Fibroblast of mammary gland (primary cell): ENCODE measurements around the gene MCOLN1.

Experiments
- DNase-seq: peaks from one replicate; pipeline ENCODE4 v3.0.0-alpha.2; 2010; ENCODE audit warnings: low read depth
- H3K4me3 ChIP-seq: 2 replicates; pipeline ENCODE4 v1.5.1; 2011; ENCODE audit warnings: low read depth, mild to moderate bottlenecking, low read length, moderate library complexity; ENCODE audit not compliant: control insufficient read depth
- TF ChIP-seq, protein P1 (sequence below): conservative IDR thresholded peaks from 2 replicates; pipeline ENCODE4 v1.5.1; 2011; ENCODE audit warnings: low read depth, low read length, inconsistent platforms; ENCODE audit not compliant: control insufficient read depth, insufficient read depth

Gene MCOLN1

DNA sequence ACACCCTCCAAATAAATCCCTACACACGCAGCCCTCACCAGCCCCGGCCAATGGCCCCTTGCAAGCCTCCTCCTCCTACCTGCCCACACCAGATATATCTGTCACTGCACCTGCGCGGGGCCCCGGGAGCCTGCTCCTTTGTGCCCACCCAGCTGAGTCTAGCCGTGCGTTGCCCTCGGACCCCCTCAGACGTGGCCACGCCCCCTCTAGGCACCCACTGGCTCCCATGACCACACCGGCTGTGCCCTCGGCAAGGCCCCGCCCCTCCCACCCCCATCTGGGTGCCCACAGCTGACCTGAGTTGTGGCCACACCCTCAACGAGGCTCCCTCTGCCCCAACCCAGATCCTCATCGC is 6.8 kb downstream of the MCOLN1 start:
- TF ChIP-seq, protein P1, sequence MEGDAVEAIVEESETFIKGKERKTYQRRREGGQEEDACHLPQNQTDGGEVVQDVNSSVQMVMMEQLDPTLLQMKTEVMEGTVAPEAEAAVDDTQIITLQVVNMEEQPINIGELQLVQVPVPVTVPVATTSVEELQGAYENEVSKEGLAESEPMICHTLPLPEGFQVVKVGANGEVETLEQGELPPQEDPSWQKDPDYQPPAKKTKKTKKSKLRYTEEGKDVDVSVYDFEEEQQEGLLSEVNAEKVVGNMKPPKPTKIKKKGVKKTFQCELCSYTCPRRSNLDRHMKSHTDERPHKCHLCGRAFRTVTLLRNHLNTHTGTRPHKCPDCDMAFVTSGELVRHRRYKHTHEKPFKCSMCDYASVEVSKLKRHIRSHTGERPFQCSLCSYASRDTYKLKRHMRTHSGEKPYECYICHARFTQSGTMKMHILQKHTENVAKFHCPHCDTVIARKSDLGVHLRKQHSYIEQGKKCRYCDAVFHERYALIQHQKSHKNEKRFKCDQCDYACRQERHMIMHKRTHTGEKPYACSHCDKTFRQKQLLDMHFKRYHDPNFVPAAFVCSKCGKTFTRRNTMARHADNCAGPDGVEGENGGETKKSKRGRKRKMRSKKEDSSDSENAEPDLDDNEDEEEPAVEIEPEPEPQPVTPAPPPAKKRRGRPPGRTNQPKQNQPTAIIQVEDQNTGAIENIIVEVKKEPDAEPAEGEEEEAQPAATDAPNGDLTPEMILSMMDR: no peak
- DNase-seq: no peak
- no peak overlapping the region for H3K4me3 ChIP-seq

DNA sequence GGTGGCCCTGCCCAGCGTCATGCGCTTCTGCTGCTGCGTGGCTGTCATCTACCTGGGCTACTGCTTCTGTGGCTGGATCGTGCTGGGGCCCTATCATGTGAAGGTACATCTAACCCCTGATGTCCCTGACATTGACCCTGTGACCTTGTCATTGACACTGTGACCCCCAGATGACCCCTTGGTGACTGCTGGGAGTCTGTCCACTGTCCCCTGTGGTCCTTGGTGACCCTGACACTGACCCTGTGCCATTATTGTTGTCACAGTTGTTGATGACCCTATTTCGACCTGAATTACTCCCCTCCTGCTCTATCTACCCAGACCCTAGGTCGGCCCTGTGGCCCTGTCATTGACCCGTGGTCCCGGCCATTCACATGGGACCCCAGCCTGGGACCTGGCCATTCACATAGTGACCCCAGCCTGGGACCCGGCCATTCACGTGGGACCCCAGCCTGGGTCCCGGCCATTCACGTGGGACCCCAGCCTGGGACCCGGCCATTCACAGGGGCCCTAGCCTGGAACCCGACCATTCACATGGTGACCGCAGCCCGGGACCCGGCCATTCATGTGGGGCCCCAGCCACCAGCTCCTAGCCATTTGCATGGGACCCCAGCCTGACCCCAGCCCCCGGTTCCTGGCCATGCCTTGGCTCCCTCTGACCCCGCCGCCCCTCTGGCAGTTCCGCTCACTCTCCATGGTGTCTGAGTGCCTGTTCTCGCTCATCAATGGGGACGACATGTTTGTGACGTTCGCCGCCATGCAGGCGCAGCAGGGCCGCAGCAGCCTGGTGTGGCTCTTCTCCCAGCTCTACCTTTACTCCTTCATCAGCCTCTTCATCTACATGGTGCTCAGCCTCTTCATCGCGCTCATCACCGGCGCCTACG is 7.4 kb downstream of the MCOLN1 start:
- no peak for DNase-seq
- H3K4me3 ChIP-seq: no peak overlapping the region
- TF ChIP-seq, protein P1: no peak

DNA sequence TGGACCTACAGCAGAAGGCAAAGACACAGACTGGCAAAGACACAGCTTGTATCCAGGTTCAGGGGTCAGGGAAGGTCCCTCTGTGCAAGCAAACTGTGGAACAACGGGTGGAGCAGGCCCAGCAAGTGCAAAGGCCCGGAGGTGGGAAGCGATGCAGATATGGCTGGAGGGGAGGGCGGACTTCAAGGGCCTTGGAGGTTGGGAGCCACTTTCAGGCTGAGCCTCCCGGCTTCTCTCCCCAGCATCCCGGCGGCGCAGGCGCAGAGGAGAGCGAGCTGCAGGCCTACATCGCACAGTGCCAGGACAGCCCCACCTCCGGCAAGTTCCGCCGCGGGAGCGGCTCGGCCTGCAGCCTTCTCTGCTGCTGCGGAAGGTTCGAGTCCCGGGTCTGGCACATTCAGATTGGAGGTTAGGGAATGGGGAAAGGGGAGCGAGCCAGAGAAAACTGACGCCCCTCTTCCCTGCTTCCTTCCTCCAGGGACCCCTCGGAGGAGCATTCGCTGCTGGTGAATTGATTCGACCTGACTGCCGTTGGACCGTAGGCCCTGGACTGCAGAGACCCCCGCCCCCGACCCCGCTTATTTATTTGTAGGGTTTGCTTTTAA is 11.0 kb downstream of the MCOLN1 start:
- TF ChIP-seq, protein P1: no peak
- peak overlapping the region; percentile 93 for H3K4me3 ChIP-seq
- peak; percentile 71 for DNase-seq

DNA sequence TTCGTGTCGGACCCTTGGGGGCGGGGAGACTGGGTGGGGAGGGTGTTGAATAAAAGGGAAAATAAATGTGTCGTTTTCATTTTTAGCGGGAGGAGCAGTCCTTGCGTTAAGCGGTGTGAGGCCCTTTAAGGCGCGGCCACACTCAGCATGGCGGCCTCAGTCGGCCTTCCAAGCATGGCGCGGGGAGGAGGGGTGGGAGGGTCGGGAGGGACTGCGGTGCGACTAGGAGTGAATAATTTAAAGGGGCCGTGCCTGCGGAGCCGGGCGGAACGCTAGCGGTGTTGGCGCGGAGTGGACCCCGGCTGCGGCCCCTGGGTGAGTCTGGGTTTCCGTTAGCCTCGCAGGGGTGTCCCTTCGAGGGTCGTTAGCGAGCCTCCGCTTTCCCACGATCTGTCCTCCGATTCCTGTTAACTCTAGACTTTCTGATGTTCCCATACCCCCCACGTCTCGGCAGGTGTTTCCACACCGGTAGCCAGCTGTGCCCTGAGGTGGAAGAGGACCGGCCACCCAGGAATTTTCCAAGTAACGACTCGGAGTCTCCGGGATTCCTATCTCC is 11.6 kb downstream of the MCOLN1 start:
- TF ChIP-seq, protein P1: no peak
- H3K4me3 ChIP-seq: peak overlapping the region; percentile 93
- DNase-seq: peak; percentile 85

DNA sequence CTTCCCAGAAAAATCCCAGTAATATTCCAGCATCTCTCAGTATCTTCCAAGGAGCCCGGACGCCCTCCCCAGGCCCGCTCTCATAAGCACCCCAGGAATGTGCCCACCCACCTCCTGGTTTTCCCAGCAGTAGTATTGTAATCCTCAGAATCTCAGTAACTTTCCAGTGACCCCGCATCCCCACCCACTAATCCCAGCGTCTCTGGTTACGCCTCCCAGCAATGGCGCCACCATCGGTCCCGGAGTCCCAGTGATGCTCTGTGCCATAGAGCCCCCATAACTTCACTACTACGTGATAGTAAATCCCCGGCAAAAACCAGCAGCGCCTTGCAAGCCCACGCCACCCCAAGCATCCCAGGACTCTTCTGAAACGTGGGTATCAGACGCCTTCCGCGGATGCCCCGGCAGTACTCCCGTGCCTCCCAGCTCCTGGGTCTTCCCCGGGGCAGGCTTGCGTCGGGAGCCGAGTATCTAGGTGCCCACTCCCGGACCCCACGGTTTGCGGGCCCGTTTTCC is 12.2 kb downstream of the MCOLN1 start:
- peak overlapping the region; percentile 93 for H3K4me3 ChIP-seq
- TF ChIP-seq, protein P1: peak; percentile 4
- peak; percentile 83 for DNase-seq

DNA sequence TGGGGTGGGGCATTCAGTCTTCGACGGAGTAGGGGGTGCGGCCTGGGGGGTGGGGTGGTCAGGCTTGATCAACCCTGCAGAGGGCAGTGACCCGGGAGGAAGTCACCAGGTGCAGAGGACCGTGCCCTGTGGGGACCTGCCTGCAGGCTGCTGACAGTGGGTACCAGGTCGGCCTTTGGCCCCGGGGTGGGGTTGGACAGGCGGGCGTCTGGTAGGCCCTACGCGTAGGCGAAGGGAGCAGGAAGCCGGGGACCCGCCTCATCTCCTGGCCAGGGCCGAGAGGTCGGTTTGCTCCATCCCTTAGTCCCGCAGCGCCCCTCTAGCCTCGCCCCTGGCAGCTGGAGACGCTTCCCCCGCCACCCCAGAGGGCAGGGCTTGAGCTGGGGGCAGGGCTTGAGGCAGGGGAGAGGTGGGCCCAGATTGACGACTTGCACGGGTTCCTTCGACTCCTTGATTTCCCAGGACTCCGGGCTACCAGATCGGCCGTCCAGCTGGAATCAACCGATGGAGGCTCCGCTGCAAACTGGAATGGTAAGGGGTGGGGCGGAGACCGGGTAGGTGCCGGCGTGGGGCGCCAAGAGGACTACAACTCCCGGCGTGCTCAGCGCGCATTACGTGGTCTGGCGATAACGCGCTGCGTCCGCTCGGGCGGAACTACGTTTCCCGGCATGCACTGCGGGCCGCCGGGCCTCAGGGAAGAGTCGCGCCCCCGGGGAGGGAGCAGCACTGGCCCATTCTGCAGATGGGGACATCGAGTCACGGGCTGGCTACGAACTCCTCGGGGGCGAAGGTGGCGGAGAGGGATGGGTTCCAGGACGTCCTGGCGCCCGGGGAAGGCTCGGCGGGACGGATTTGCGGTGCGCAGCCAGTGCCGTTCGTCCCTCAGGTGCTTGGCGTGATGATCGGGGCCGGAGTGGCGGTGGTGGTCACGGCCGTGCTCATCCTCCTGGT is 12.9 kb downstream of the MCOLN1 start, which contains the start of gene PNPLA6:
Gene PNPLA6 (plus strand): TSS at position 671 of the 951 bp plus-strand sequence. CDS start 72 bp downstream, at position 743.
- peak; percentile 92 for DNase-seq
- peak within 1 kb of the TSS; percentile 93 for H3K4me3 ChIP-seq
- TF ChIP-seq, protein P1: no peak
